Measurements from ENCODE around the gene FHAD1.

- TF ChIP-seq POLR2A (IDR thresholded peaks at IDR 0.05) (no peak), CTCF (IDR thresholded peaks at IDR 0.05) (no peak), POLR2AphosphoS5 (IDR thresholded peaks at IDR 0.05; ENCODE audit: insufficient read depth in 1 of 2, low read depth in 1 of 2) (no peak)
These were observed 3.6 kb upstream of the FHAD1 start for GRCh38 chr1:15243275-15244043.
